ENCODE results near the gene GTF2E1. TPM values are rescaled to one million over a fixed set of nuclear protein-coding genes. Genes with fewer than 3 reads are reported as not detected.

Gene GTF2E1
- total RNA-seq, 1 experiment from 2014 or later: 21.5 TPM

GRCh38 chr3:120823156-120823555 lies 80.6 kb downstream of the GTF2E1 start:
- no peaks in the 10 kb centered on the region for H3K36me3 ChIP-seq (ENCODE audit: control insufficient read depth in 1 of 2, insufficient read depth in 2 of 2, low read length in 2 of 2)
- no peaks in the 10 kb centered on the region for H3K79me2 ChIP-seq (ENCODE audit: insufficient read depth, low read length)
- no peaks in the 10 kb centered on the region for H3K27me3 ChIP-seq (ENCODE audit: insufficient read depth, low read length)
- BruUV-seq (replicated peaks): no TSS peak
- ChIA-PET POLR2A (no interaction called here), RAD21 (ENCODE audit: low non-redundant PET in 1 of 2, low total read pairs in 2 of 2, uncharacterized antibody in 2 of 2, unreplicated experiment in 2 of 2) (no interaction called here), CTCF (no interaction called here)
- no peak overlapping the region for H2AFZ ChIP-seq (ENCODE audit: low read depth, low read length, poor library complexity, severe bottlenecking)
- no peak overlapping the region for H3K9ac ChIP-seq (ENCODE audit: low read length)
- no peaks in the 10 kb centered on the region for H3K9me2 ChIP-seq (ENCODE audit: insufficient read depth)
- DNase-seq (ENCODE audit: low read depth, low spot score): no peak
- intact Hi-C loops (cut with micrococcal nuclease): no loop called here
- H3K4me2 ChIP-seq (ENCODE audit: low read length): no peak overlapping the region
- no peaks in the 10 kb centered on the region for H3K4me1 ChIP-seq (ENCODE audit: control insufficient read depth in 1 of 2, insufficient read depth in 2 of 2, low read length in 2 of 2)
- H4K20me1 ChIP-seq (ENCODE audit: insufficient read depth): no peaks in the 10 kb centered on the region
- H3K4me3 ChIP-seq (replicated peaks in 1 of 2; ENCODE audit: low read depth in 1 of 2, low read length in 2 of 2): no peak overlapping the region
- no peaks in the 10 kb centered on the region for H3K9me3 ChIP-seq (ENCODE audit: control insufficient read depth in 1 of 2, insufficient read depth in 1 of 2, low read depth in 1 of 2, low read length in 2 of 2)
- TF ChIP-seq ELF1 (IDR thresholded peaks at IDR 0.05; ENCODE audit: borderline replicate concordance, low read depth) (no peak), SIN3A (IDR thresholded peaks at IDR 0.05; ENCODE audit: low read depth) (no peak), EGR1 (IDR thresholded peaks at IDR 0.05; ENCODE audit: low read depth) (no peak), CTCF (IDR thresholded peaks at IDR 0.05 in 2 of 3, conservative IDR thresholded peaks at IDR 0.05 in 1 of 3; ENCODE audit: borderline replicate concordance in 1 of 3, insufficient read depth in 1 of 3, low read depth in 2 of 3, low read length in 2 of 3) (no peak), EZH2phosphoT487 (IDR thresholded peaks at IDR 0.05; ENCODE audit: borderline replicate concordance) (no peak), JUND (IDR thresholded peaks at IDR 0.05) (no peak), TCF7L2 (IDR thresholded peaks at IDR 0.05; ENCODE audit: borderline replicate concordance, extremely low read depth, insufficient read depth, insufficient read length) (no peak)
- TF ChIP-seq, protein P1, sequence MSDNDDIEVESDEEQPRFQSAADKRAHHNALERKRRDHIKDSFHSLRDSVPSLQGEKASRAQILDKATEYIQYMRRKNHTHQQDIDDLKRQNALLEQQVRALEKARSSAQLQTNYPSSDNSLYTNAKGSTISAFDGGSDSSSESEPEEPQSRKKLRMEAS (IDR thresholded peaks at IDR 0.05): no peak
- TF ChIP-seq, protein P2, sequence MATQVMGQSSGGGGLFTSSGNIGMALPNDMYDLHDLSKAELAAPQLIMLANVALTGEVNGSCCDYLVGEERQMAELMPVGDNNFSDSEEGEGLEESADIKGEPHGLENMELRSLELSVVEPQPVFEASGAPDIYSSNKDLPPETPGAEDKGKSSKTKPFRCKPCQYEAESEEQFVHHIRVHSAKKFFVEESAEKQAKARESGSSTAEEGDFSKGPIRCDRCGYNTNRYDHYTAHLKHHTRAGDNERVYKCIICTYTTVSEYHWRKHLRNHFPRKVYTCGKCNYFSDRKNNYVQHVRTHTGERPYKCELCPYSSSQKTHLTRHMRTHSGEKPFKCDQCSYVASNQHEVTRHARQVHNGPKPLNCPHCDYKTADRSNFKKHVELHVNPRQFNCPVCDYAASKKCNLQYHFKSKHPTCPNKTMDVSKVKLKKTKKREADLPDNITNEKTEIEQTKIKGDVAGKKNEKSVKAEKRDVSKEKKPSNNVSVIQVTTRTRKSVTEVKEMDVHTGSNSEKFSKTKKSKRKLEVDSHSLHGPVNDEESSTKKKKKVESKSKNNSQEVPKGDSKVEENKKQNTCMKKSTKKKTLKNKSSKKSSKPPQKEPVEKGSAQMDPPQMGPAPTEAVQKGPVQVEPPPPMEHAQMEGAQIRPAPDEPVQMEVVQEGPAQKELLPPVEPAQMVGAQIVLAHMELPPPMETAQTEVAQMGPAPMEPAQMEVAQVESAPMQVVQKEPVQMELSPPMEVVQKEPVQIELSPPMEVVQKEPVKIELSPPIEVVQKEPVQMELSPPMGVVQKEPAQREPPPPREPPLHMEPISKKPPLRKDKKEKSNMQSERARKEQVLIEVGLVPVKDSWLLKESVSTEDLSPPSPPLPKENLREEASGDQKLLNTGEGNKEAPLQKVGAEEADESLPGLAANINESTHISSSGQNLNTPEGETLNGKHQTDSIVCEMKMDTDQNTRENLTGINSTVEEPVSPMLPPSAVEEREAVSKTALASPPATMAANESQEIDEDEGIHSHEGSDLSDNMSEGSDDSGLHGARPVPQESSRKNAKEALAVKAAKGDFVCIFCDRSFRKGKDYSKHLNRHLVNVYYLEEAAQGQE (IDR thresholded peaks at IDR 0.05; ENCODE audit: low read depth): no peak
- ATAC-seq: no peak
- no peak overlapping the region for H3K27ac ChIP-seq (ENCODE audit: low read depth, low read length)
